HG03175 (cell line): ENCODE data around the gene MT1G.
A peak's percentile ranks its signal among the peaks of the same experiment; 100 is the strongest.
"Not testable (repeated sequence)": the region's sequence is repeated elsewhere in the genome, so short reads cannot be mapped to it uniquely, and the experiment has no call there.

Source experiments
- ATAC-seq: cut with Tn5 transposase; IDR thresholded peaks from one replicate; pipeline ENCODE4 v1.9.1; 2021; ENCODE audit warnings: mild to moderate bottlenecking, moderate library complexity; ENCODE audit not compliant: unreplicated experiment

The MT1G gene

GRCh38 chr16:56684926-56685590 is 17.2 kb upstream of the MT1G start:
- ATAC-seq = no peak

DNA sequence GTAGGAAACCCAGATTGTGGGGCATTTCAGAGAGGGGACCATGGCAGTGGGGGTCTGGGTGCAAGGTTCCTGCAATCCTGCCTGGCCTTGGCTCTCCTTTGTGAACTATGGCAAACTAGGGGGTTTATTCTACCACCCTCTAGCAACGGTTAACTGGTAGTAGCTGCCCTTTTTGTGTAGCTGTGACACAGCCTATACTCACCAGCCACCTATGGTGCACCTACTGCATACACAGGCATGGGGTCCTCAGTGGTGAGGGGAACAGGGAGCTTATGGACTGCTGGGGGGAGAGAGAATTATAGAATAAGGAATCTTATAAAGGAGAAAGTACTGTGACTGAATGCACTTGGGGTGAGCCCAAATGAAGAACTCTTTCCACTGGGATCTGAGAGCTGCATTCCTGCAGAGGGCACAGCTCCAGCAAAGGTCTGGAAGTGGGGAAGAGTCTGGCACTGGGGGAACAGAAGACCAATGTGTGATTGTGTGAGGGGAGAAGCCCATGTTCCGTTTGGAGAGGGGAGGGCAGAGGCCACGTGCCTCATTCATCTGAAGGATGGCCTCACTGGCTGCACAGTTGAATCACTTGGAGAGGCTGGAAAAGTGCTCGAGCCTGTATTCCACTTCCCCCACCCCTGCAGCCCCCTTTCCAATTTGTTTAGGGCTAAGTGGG is 16.5 kb upstream of the MT1G start:
- no peak for ATAC-seq

- no peak for ATAC-seq
Measured at GRCh38 chr16:56683424-56684172, 15.7 kb upstream of the MT1G start.

GRCh38 chr16:56682703-56683397 is 15.0 kb upstream of the MT1G start:
- no peak for ATAC-seq

DNA sequence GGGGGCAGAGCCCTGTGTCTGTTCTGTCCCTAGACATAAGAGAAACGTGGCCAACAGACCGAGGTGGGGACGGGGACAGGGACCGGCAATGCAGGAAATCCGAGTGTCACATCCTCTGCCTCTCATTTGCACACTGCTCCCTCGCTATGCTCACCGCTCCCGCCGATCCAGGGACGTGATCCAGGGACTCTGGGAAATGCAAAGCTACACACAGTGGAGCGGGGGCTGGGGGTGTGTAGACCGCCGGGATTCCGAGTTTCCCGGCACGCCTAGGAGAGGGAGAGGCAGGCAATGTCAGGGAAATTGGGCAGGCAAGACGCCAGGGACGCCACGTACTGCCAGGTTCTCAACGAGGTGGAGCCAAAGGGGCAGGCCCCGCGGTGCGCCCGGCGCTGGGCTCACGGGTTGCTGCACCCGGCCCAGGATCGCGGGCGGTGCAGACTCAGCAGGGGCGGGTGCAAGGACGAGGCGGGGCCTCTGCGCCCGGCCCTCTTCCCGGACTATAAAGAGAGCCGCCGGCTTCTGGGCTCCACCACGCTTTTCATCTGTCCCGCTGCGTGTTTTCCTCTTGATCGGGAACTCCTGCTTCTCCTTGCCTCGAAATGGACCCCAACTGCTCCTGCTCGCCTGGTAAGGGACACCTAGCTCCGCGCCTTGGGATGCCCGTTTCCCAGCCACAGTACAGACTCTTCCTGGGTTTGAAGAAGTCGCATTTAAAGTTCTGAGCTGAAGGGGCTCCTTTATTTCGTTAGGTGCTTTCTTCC is 14.3 kb upstream of the MT1G start, which contains the start of gene MT1X:
MT1X (plus strand) TSS at position 532 of the 764 bp plus-strand sequence; CDS start at position 603, 71 bp downstream.
- ATAC-seq = peak; percentile 99

GRCh38 chr16:56679818-56680217 is 12.0 kb upstream of the MT1G start:
- no peak for ATAC-seq

- no peak for ATAC-seq
Measured at GRCh38 chr16:56679078-56679730, 11.3 kb upstream of the MT1G start.

DNA sequence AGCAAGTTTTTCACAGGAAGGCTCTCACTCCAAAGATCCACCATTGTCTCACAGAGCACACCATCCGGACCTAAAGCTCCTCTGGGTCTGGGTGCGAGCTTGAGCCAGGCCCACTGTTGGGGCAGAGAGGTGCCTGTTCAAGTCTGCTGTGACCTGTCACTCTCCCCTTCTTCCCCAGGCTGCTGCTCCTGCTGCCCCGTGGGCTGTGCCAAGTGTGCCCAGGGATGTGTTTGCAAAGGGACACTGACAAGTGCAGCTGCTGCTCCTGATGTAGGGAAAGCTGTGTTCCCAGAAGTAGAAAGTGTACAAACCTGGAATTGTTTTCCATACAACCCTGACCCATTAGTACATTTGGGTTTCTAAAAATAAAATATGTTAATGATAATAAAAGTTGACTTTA is 9.6 kb upstream of the MT1G start:
- ATAC-seq = no peak

DNA sequence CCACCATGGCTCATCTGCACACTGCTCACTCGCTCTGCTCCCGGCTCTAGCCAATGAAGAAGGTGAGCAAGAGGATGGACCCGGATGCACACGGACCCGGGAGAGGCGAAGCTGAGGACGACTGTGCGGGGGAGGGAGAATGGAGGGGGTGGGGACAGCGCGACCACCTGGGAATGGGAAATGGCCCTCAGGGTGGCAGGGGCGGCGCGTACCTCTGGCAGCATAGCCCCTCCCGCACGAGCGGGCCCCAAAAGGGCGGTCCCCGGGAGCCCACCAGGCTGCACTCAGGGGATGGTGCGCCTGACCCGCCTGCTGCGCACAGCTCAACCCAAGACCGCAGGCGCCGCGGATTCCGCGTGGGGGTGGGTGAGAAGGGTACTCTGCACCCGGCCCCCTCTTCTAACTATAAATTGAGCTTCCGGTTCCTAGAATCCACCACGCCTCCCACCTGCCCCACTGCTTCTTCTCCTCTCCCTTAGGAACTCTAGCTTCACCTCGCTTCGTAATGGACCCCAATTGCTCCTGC is 7.9 kb upstream of the MT1G start:
- no peak for ATAC-seq

- ATAC-seq = not testable (repeated sequence)
Measured at GRCh38 chr16:56674570-56674969, 6.7 kb upstream of the MT1G start.

- no peak for ATAC-seq
Measured at GRCh38 chr16:56673921-56674320, 6.1 kb upstream of the MT1G start.

GRCh38 chr16:56672761-56673536 is 5.1 kb upstream of the MT1G start:
- ATAC-seq = no peak

- not testable (repeated sequence) for ATAC-seq
Measured at GRCh38 chr16:56672171-56672570, 4.3 kb upstream of the MT1G start.

GRCh38 chr16:56671691-56672090 is 3.8 kb upstream of the MT1G start:
- ATAC-seq = not testable (repeated sequence)

GRCh38 chr16:56670620-56670934 is 2.7 kb upstream of the MT1G start:
- ATAC-seq = no peak

DNA sequence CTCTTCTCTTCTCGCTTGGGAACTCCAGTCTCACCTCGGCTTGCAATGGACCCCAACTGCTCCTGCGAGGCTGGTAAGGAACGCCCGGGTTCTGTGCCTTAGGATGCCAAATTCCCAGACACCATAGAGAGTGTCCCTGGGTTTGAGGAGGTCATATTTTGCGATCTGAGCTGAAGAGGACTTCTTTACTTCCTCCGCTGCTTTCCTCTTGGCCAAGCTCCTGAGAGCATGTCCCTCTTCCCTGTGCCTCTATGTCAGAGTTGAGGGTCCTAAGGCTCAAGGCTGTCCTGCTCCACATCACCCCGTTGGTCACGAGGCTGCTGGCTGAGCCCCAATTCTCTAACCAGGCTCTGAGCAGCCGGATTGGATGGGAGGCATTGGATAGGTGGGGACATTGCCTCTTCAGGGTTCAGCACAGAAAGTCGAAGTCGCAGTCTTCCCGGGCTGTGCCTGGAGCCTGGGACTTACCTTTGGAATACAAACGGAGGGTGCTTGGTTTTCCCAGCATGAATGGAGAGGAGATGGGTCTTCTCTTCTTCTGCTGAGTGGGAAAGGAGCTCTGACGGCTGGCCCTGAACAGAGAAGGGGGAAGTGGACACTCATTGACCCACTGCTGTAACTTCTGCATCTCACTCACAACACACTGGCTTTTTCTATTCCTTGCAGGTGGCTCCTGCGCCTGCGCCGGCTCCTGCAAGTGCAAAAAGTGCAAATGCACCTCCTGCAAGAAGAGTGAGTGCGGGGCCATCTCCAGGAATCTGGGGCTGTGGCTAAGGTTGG is 2.2 kb upstream of the MT1G start:
- no peak for ATAC-seq

- no peak for ATAC-seq
Measured at GRCh38 chr16:56669005-56669839, 1.4 kb upstream of the MT1G start, which contains the start of gene MT1H. MT1H (plus strand) TSS chr16:56669814; CDS start chr16:56669885, 71 bp downstream.
